Fibroblast of skin of left biceps (primary cell): Measurements from ENCODE around the gene TMEM205.

Source experiments
- DNase-seq, 2 experiments: peaks; one replicate each; pipeline ENCODE4 v3.0.0-alpha.2; 2013; ENCODE audit warnings: low read depth in 2 of 2

TMEM205 gene

GRCh38 chr19:11299946-11300810 lies 45.9 kb downstream of the TMEM205 start:
- no peak for DNase-seq

- no peak for DNase-seq
Measured at GRCh38 chr19:11296264-11296663, 49.8 kb downstream of the TMEM205 start.

DNA sequence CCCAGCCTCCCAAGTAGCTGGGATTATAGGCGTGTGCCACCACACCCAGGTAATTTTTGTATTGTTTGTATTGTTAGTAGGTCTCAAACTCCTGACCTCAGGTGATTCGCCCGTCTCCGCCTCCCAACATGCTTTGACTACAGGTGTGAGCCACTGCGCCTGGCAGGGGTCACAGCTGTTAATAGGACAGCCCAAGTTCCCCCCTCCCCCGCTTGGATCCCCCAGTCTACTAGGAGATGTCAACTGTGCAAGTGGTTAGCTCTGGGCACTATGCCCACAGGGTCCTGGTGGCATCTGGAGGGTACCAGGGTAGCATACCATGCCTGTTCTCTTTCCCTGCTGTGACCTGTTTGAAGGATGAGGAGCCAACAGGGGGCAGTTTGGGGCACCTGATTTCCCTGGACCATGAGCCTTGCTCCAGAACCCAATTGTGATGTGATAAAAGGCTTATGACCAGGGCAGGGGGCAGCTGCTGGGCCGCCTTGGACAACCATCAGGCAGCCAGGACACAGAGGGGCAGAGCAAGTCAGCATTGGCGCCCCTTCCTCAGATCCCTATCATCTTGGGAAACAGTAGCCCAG lies 50.3 kb downstream of the TMEM205 start, which contains the start of gene TSPAN16:
Gene TSPAN16 (plus strand): TSS at position 496 of the 581 bp plus-strand sequence. CDS start 138 bp downstream, outside the sequence.
- DNase-seq, result no peak

GRCh38 chr19:11295180-11295579 lies 50.9 kb downstream of the TMEM205 start:
- no peak for DNase-seq

- DNase-seq, result peak; percentile 72 to 77
Measured at GRCh38 chr19:11293433-11294389, 52.4 kb downstream of the TMEM205 start.
